CD14-positive monocyte (primary cell): Measurements from ENCODE around the gene ZEB1. TPM values are rescaled to one million over a fixed set of nuclear protein-coding genes. Genes with fewer than 3 reads are reported as not detected.

Experiments used
- DNase-seq, 3 donors: peaks; one replicate each; pipeline ENCODE4 v3.0.0-alpha.2; 2011 to 2022
- H2AFZ ChIP-seq: 2 replicates; pipeline ENCODE4 v1.6.0; 2012; ENCODE audit warnings: mild to moderate bottlenecking, low read depth, low read length, inconsistent platforms; ENCODE audit not compliant: insufficient read depth, poor library complexity, severe bottlenecking
- H3K27ac ChIP-seq, 2 donors: 1 replicate in 1 of 2; 2 replicates in 1 of 2; pipeline ENCODE4 v1.5.1; 2012 to 2013; ENCODE audit warnings: low read length in 2 of 2, control low read depth in 1 of 2, inconsistent platforms in 1 of 2, low read depth in 1 of 2, mild to moderate bottlenecking in 1 of 2
- H3K27me3 ChIP-seq, 2 donors: one replicate each; pipeline versions ENCODE4 v1.6.0 to v1.6.1; 2011 to 2013; ENCODE audit warnings: low read length in 2 of 2; ENCODE audit not compliant: control insufficient read depth in 2 of 2, insufficient read depth in 2 of 2
- H3K36me3 ChIP-seq, 2 donors: replicated peaks in 1 of 2; 1 replicate in 1 of 2; 2 replicates in 1 of 2; pipeline versions ENCODE4 v1.5.1 to v1.6.1; 2012 to 2013; ENCODE audit warnings: low read length in 2 of 2, control low read depth in 1 of 2, inconsistent platforms in 1 of 2, mild to moderate bottlenecking in 1 of 2; ENCODE audit not compliant: insufficient read depth in 2 of 2, control insufficient read depth in 1 of 2
- H3K4me1 ChIP-seq, 2 donors: 1 replicate in 1 of 2; 2 replicates in 1 of 2; pipeline versions ENCODE4 v1.5.1 to v1.6.1; 2012 to 2013; ENCODE audit warnings: low read length in 2 of 2, control low read depth in 1 of 2, inconsistent platforms in 1 of 2, mild to moderate bottlenecking in 1 of 2, moderate library complexity in 1 of 2; ENCODE audit not compliant: insufficient read depth in 2 of 2, control insufficient read depth in 1 of 2
- H3K4me2 ChIP-seq: replicated peaks from 2 replicates; pipeline ENCODE3; 2012; ENCODE audit warnings: low read length, moderate library complexity, mild to moderate bottlenecking; ENCODE audit not compliant: poor library complexity, severe bottlenecking; ENCODE audit errors: extremely low read depth
- H3K4me3 ChIP-seq, 3 experiments: fragments of 200-600 bp in 1 of 3; sonication (generic) in 1 of 3; replicated peaks in 1 of 3; 1 replicate in 2 of 3; 2 replicates in 1 of 3; pipeline ENCODE4 v1.5.1; 2011 to 2013; ENCODE audit warnings: low read length in 3 of 3, mild to moderate bottlenecking in 3 of 3, control low read depth in 2 of 3, low read depth in 2 of 3, inconsistent platforms in 1 of 3, moderate library complexity in 1 of 3
- H3K79me2 ChIP-seq: 2 replicates; pipeline ENCODE4 v1.6.0; 2012; ENCODE audit warnings: mild to moderate bottlenecking, control low read depth, inconsistent platforms, low read length, moderate library complexity; ENCODE audit not compliant: insufficient read depth
- H3K9ac ChIP-seq: 2 replicates; pipeline ENCODE4 v1.6.0; 2017; ENCODE audit warnings: low read length, mild to moderate bottlenecking; ENCODE audit not compliant: insufficient read depth, poor library complexity, severe bottlenecking
- H3K9me3 ChIP-seq, 2 donors: replicated peaks in 1 of 2; 1 replicate in 1 of 2; 2 replicates in 1 of 2; pipeline versions ENCODE4 v1.5.1 to v1.6.1; 2012 to 2013; ENCODE audit warnings: low read length in 2 of 2, control low read depth in 1 of 2; ENCODE audit not compliant: control insufficient read depth in 1 of 2, insufficient read depth in 1 of 2
- H4K20me1 ChIP-seq: 2 replicates; pipeline ENCODE4 v1.6.0; 2012; ENCODE audit warnings: mild to moderate bottlenecking, low read length, control low read depth, moderate library complexity; ENCODE audit not compliant: insufficient read depth
- H3K27ac Mint-ChIP-seq, 7 donors: one replicate each; pipeline ENCODE4 v1.8.0; 2020; ENCODE audit warnings: mild to moderate bottlenecking in 7 of 7, mixed read lengths in 7 of 7, moderate library complexity in 6 of 7, inconsistent platforms in 2 of 7
- H3K27me3 Mint-ChIP-seq, 3 donors: one replicate each; pipeline ENCODE4 v1.8.0; 2021 to 2022; ENCODE audit warnings: low read depth in 3 of 3, mild to moderate bottlenecking in 3 of 3, mixed read lengths in 3 of 3, moderate library complexity in 3 of 3, inconsistent platforms in 1 of 3
- H3K36me3 Mint-ChIP-seq, 2 donors: one replicate each; pipeline ENCODE4 v1.8.0; 2020; ENCODE audit warnings: mixed read lengths in 2 of 2, inconsistent platforms in 1 of 2, mild to moderate bottlenecking in 1 of 2
- H3K4me1 Mint-ChIP-seq: one replicate; pipeline ENCODE4 v1.8.0; 2020; ENCODE audit warnings: mild to moderate bottlenecking, mixed read lengths
- H3K4me3 Mint-ChIP-seq, 2 donors: one replicate each; pipeline ENCODE4 v1.8.0; 2020; ENCODE audit warnings: mild to moderate bottlenecking in 2 of 2, mixed read lengths in 2 of 2, moderate library complexity in 1 of 2
- H3K9me3 Mint-ChIP-seq, 7 donors: one replicate each; pipeline ENCODE4 v1.8.0; 2020 to 2022; ENCODE audit warnings: mixed read lengths in 7 of 7, mild to moderate bottlenecking in 6 of 7, moderate library complexity in 6 of 7, inconsistent platforms in 2 of 7
- WGBS: methylation state at CpG from one replicate; pipeline ENCODE4 v1.1.5; 2013; ENCODE audit warnings: missing lambda C conversion rate; ENCODE audit not compliant: insufficient coverage; 5-methylcytosine and 5-hydroxymethylcytosine counted together
- intact Hi-C, 2 donors: fragments of 100-400 bp; cut with micrococcal nuclease; formaldehyde crosslinking; loops; one replicate each; pipeline versions ENCODE4 v1.15.0 to v1.15.1; 2023
- polyA plus RNA-seq, 3 donors: library from polyadenylated mRNA; depleted of rRNA in 1 of 3; unstranded in 2 of 3; stranded (reverse) in 1 of 3; fragments of 300-500 nt in 2 of 3; fragments of >200 nt in 1 of 3; fragmentation: Illumina TruSeq in 2 of 3; gene quantifications; 1 replicate in 2 of 3; 2 replicates in 1 of 3; pipeline ENCODE4 v1.2.3, GENCODE V29; 2012 to 2021
- TF ChIP-seq, protein P1 (sequence below): fragments of 200-600 bp; IDR thresholded peaks from one replicate; pipeline ENCODE4 v1.8.0; 2022; ENCODE audit warnings: antibody characterized with exemption, mild to moderate bottlenecking

The ZEB1 gene
- polyA plus RNA-seq, 3 donors, result 0.13 to 0.20 TPM; not detected in 1

DNA sequence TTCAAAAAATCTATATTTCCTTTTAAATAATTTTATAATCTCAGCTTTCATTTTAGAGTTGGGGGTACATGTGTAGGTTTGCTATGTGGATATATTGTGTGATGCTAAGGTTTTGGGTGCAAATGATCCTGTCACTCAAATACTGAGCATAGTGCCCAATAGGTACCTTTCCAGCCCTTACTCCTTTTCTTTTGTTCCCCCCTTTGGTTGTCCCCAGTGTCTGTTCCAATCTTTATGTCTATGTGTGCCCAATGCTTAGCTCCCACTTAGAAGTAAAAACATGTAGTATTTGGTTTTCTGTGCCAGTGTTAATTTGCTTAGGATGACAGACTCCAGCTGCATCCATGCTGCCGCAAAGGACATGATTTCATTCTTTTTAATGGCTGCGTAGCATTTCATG, 103.6 kb downstream of the ZEB1 start:
- Histone ChIP-seq H3K27me3 (no peaks in the 10 kb centered on the region), H2AFZ (no peak overlapping the region), H4K20me1 (no peaks in the 10 kb centered on the region), H3K36me3 (no peaks in the 10 kb centered on the region), H3K4me3 (no peak overlapping the region), H3K9me3 (no peaks in the 10 kb centered on the region), H3K79me2 (no peaks in the 10 kb centered on the region), H3K9ac (no peak overlapping the region), H3K27ac (no peak overlapping the region), H3K4me2 (no peak overlapping the region), H3K4me1 (no peaks in the 10 kb centered on the region)
- no peaks in the 10 kb centered on the region for H3K27me3 Mint-ChIP-seq
- TF ChIP-seq, protein P1, sequence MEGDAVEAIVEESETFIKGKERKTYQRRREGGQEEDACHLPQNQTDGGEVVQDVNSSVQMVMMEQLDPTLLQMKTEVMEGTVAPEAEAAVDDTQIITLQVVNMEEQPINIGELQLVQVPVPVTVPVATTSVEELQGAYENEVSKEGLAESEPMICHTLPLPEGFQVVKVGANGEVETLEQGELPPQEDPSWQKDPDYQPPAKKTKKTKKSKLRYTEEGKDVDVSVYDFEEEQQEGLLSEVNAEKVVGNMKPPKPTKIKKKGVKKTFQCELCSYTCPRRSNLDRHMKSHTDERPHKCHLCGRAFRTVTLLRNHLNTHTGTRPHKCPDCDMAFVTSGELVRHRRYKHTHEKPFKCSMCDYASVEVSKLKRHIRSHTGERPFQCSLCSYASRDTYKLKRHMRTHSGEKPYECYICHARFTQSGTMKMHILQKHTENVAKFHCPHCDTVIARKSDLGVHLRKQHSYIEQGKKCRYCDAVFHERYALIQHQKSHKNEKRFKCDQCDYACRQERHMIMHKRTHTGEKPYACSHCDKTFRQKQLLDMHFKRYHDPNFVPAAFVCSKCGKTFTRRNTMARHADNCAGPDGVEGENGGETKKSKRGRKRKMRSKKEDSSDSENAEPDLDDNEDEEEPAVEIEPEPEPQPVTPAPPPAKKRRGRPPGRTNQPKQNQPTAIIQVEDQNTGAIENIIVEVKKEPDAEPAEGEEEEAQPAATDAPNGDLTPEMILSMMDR, result no peak
- no CpG with 5 or more reads among the region's 2 CpGs for WGBS
- peaks cover 0 to 5% (median 2%) of the 10 kb centered on the region in 7 donors for H3K9me3 Mint-ChIP-seq
- H3K4me1 Mint-ChIP-seq, result no peaks in the 10 kb centered on the region
- no peak overlapping the region for H3K4me3 Mint-ChIP-seq
- intact Hi-C loops, result no loop called here
- H3K36me3 Mint-ChIP-seq, result no peaks in the 10 kb centered on the region
- H3K27ac Mint-ChIP-seq, result no peak overlapping the region
- DNase-seq, result no peak

DNA sequence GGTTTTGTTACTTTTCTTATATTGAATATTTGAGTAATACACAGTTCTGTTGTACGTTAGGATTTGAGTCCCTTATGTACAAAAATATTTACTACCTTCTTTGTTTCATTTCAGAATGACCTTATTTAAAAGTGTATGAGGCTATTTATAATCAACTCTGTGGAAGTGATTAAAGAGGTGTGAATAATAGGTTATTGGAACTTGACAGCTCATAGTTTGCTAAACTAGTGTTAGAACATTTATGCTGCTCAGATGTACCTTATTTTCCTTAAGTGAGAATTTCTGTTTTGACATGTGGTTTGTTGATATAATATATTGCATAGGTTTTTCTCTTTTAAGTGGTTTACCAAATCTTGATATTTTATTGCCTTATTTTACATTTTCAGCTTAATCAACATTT, 105.5 kb downstream of the ZEB1 start:
- no peak overlapping the region for H3K4me3 ChIP-seq
- H3K27ac ChIP-seq, result no peak overlapping the region
- H3K27me3 ChIP-seq, result no peaks in the 10 kb centered on the region
- Mint-ChIP-seq H3K36me3 (no peaks in the 10 kb centered on the region), H3K9me3 (peaks cover 0 to 14% (median 7%) of the 10 kb centered on the region in 7 donors), H3K4me1 (no peaks in the 10 kb centered on the region), H3K27ac (no peak overlapping the region), H3K4me3 (no peak overlapping the region), H3K27me3 (no peaks in the 10 kb centered on the region)
- no peaks in the 10 kb centered on the region for H3K79me2 ChIP-seq
- no peak for DNase-seq
- no peak overlapping the region for H3K4me2 ChIP-seq
- no peaks in the 10 kb centered on the region for H4K20me1 ChIP-seq
- H3K9ac ChIP-seq, result no peak overlapping the region
- H2AFZ ChIP-seq, result no peak overlapping the region
- H3K4me1 ChIP-seq, result no peaks in the 10 kb centered on the region
- intact Hi-C loops, result no loop called here
- TF ChIP-seq, protein P1, result no peak
- H3K9me3 ChIP-seq, result no peaks in the 10 kb centered on the region
- WGBS, result no CpG with 5 or more reads among the region's 1 CpG
- no peaks in the 10 kb centered on the region for H3K36me3 ChIP-seq
